Stimulated activated CD8-positive, alpha-beta memory T cell treated with anti-CD3 and anti-CD28 coated beads, Interleukin-15, amount 100 ng/mL, for 4 hours (primary cell): ENCODE results near the gene CARD6.
"Not testable (repeated sequence)": the region's sequence is repeated elsewhere in the genome, so short reads cannot be mapped to it uniquely, and the experiment has no call there.

Source experiments
- DNase-seq, 2 donors: peaks; one replicate each; pipeline ENCODE4 v3.0.0-alpha.2; 2020; ENCODE audit warnings: low read depth in 2 of 2

CARD6 gene

DNA sequence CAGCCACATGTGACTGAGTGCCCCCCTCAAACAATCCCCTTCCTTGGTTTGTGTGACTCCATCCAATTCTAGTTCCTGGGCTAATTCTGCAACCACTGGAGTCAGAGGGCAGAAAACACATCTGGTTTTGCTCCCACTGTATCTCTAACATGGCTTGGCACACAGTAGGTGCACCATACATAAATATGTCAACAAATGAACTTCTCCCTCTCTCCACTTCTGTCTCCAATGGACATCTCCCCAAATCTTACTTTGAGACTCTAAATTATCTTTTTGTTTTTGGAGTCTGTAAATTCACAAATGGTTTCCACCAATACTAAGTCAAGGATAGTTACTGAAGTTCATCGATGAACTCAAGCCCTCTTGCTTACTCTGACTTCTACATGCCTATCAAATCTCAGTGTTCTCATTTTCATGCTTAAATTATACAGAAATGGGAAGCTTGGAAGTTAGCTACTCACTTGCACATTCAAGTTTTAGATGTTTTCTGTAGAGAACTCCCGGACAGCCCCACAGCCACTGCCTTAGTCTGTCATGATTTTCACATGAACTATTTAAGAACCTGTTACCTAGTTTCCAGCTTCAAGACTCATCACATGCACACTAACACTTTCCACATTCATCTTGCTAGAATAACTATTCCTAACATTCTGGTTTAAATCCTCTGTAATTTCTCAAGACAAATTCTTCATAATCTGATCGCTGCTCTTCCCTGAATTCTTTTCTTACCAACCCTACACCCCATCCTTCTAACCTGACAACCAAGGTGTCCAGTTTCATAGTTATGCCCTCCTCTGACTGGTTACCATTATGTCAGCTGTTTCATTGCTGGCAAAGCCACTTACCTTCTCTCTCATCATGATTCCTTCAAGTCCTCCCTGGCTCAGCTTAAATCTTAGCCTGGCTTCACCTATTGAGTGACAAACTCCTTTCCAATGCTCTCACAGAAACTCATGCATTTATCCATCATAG, 12.2 kb upstream of the CARD6 start:
- DNase-seq, result no peak

DNA sequence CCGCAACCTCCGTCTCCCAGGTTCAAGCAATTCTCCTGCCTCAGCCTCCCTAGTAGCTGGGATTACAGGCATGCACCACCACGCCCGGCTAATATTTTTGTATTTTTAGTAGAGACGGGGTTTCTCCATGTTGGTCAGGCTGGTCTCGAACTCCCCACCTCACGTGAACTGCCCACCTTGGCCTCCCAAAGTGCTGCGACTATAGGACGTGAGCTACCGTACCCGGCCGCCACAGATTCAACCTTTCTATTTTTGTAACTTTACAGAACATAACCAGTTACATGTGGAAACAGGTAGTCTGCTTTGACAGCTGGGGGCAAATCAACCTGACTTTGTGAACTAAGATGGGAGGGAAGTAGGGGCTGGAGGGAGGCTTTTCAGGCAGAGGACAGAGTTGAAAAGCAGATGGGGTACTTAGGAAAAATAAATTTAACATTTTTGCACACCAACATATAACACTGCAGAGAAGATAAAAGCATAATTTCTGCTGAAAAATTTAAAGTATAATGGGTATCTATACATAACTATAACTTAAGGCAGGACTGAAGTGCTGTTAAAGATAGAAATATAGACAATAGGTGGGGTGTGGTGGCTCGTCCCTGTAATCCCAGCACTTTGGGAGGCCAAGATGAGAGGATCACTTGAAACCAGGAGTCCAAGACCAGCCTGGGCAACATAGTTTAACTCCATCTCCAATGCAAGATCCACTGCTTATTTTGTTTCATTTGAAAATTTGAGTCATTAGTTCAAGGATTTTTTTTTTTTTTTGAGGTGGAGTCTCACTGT, 11.2 kb upstream of the CARD6 start:
- no peak for DNase-seq

- no peak for DNase-seq
Measured at GRCh38 chr5:40831346-40832210, 9.6 kb upstream of the CARD6 start.

- no peak for DNase-seq
Measured at GRCh38 chr5:40832345-40832744, 8.8 kb upstream of the CARD6 start.

DNA sequence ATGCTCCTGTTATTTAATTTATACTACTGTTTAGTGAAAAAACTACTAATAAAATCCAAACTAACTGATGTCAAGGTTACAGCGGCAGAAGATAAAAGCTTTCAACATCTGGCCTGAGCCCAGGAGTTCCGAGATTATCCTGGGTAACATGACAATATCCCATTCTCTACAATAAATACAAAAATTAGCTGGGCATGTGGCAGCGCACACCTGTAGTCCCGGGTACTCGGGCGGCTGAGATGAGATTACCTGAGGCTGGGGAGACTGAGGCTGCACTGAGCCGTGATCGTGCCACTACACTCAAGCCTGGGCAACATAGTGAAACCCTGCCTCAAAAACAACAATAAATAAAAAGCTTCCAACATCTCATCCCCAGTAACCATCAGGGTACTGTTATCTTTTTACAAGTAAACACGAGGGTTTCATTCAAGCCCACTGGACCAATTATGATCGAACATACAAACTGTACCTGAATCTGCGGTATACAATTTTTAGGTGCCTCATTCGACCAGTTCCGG, 7.4 kb upstream of the CARD6 start:
- DNase-seq, result no peak

GRCh38 chr5:40834391-40834848, 6.7 kb upstream of the CARD6 start:
- DNase-seq, result peak in 1 of 2 donors; percentile 22

GRCh38 chr5:40834849-40835787, 6.0 kb upstream of the CARD6 start, which contains the start of gene RPL37:
TSS of gene RPL37 (minus strand) at chr5:40835222. CDS start at chr5:40835185, 37 bp downstream.
- peak; percentile 85 to 87 for DNase-seq

GRCh38 chr5:40838086-40838485, 3.1 kb upstream of the CARD6 start:
- no peak for DNase-seq

GRCh38 chr5:40842351-40842750, 1.2 kb downstream of the CARD6 start:
- DNase-seq, result no peak

DNA sequence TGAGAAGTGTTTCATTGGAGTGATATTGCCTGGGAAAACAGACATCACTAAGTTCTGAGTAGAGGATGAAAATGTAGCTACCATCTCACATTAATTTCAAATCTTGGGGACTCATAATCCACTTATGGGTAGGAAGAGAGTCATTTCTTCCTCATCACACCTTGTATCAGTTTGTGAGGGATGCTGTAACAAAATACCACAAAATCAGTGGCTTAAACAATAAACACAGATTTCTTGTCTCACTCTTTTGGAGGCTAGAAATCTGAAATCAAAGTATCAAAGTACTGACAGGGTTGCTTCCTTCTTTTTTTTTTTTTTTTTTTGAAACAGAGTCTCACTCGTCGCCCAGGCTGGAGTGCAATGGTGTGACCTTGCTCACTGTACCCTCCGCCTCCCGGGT, 3.4 kb downstream of the CARD6 start:
- DNase-seq, result no peak

- DNase-seq, result no peak
Measured at GRCh38 chr5:40846371-40846770, 5.2 kb downstream of the CARD6 start.

DNA sequence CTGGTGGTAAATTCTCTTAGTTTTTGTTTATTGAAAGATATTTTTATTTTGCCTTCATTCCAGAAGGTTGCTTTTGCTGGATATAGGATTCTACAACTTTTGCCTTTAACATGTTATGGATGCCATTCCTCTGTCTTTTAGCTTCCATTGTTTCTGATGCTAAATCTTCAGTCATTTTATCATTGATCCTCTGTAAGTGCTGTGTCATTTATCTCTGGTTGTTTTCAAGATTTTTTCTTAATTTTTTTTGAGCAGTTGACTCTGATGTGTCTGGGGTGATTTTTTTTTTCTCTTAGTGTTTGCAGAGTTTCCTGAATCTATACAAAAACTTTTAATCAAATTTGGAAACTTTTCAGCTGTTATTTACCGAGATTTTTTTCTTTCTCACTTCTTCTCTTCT, 6.4 kb downstream of the CARD6 start:
- DNase-seq, result no peak

- no peak for DNase-seq
Measured at GRCh38 chr5:40853632-40854192, 12.5 kb downstream of the CARD6 start.

DNA sequence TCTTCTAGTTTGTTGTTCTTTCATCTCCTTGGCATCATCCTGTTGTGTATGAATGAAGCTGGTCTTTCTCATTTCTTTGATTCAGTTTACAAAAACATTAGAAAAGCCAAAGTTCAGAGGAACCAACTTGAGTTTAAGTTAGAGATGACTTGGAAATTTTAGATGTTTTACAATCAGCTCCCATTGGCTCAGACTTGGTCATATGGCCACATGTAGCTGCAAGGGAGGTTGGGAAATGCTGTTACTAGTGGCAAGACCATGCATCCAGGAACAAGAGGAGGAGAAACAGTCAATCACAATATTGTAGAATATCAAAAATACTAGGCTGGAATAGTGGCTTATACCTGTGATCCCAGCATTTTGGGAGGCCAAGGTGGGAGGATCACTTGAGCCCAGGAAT, 19.5 kb downstream of the CARD6 start:
- no peak for DNase-seq

DNA sequence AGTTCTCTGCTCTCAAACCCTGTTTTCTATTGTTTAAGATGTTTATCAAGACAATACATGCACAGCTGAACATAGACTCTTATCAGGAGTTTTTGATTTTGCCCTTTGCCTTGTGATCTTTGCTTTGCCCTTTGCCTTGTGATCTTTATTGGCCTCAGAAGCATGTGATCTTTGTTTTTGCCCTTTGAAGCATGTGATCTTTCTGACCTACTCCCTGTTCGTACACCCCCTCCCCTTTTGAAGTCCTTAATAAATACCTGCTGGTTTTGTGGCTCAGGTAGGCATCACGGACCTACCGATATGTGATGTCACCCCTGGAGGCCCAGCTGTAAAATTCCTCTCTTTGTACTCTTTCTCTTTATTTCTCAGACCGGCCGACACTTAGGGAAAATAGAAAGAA, 23.8 kb downstream of the CARD6 start:
- not testable (repeated sequence) for DNase-seq

- no peak for DNase-seq
Measured at GRCh38 chr5:40866844-40867243, 25.7 kb downstream of the CARD6 start.

DNA sequence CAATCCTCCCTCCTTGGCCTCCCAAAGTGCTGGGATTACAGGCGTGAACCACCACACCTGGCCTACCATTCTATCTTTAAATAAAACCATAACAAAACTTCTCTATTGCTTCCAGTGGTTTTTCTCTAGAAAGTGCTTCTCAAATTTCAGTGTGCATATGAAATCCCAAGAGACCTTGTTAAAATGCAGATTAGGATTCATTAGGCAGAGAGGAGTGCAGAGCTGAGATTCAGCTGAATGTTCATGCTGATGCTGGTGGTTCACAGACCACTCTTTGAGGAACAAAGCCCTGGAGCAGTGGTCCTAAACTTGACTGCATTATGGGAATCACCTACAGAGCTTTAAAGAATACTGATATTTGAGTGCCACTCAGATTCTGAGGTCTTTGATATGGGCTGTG, 28.2 kb downstream of the CARD6 start:
- no peak for DNase-seq

GRCh38 chr5:40871177-40871576, 30.0 kb downstream of the CARD6 start:
- DNase-seq, result no peak

- DNase-seq, result not testable (repeated sequence)
Measured at GRCh38 chr5:40872253-40872652, 31.1 kb downstream of the CARD6 start.
